Activated B cell treated with CpG ODN at 0.5 μM for 24 hours (primary cell): ENCODE measurements around the gene INO80. TPM values are rescaled to one million over a fixed set of nuclear protein-coding genes. Genes with fewer than 3 reads are reported as not detected.

ENCODE experiments used
- ATAC-seq: fragments of 200-7000 bp; cut with Tn5 transposase; one replicate; pipeline ENCODE4 v1.10.0; 2021; ENCODE audit warnings: low read depth, mild to moderate bottlenecking, moderate library complexity
- CTCF ChIA-PET: fragments of 350-600 bp; sonication (Branson Sonifier 250); formaldehyde crosslinking; loops from one replicate; lab custom pipeline; 2021; ENCODE audit warnings: antibody characterized with exemption; lab: Charles Lee
- POLR2A ChIA-PET: fragments of 350-600 bp; sonication (Branson Sonifier 250); formaldehyde crosslinking; loops from one replicate; lab custom pipeline; 2021; ENCODE audit warnings: antibody characterized with exemption; lab: Charles Lee
- DNase-seq: peaks from one replicate; pipeline ENCODE4 v3.0.0; 2022
- H3K27ac Mint-ChIP-seq: one replicate; pipeline ENCODE4 v1.8.0; 2020; ENCODE audit warnings: mixed read lengths
- H3K27me3 Mint-ChIP-seq: one replicate; pipeline ENCODE4 v1.8.0; 2021; ENCODE audit warnings: mixed read lengths
- H3K36me3 Mint-ChIP-seq: one replicate; pipeline ENCODE4 v1.8.0; 2021; ENCODE audit warnings: low read depth, mixed read lengths
- H3K4me1 Mint-ChIP-seq: one replicate; pipeline ENCODE4 v1.8.0; 2021; ENCODE audit warnings: mixed read lengths
- H3K4me3 Mint-ChIP-seq: one replicate; pipeline ENCODE4 v1.8.0; 2020; ENCODE audit warnings: mild to moderate bottlenecking, mixed read lengths
- H3K9me3 Mint-ChIP-seq: one replicate; pipeline ENCODE4 v1.8.0; 2020; ENCODE audit warnings: mixed read lengths
- intact Hi-C: fragments of 100-400 bp; cut with micrococcal nuclease; formaldehyde crosslinking; loops from one replicate; pipeline ENCODE4 v1.15.1; 2024
- total RNA-seq: library from RNA; stranded (reverse); gene quantifications from 2 replicates; pipeline ENCODE4 v1.2.3, GENCODE V29; 2022
- TF ChIP-seq, protein P1 (sequence below): fragments of 200-600 bp; IDR thresholded peaks from one replicate; pipeline ENCODE4 v1.8.0; 2022; ENCODE audit warnings: antibody characterized with exemption, mild to moderate bottlenecking

INO80 gene
- total RNA-seq, 1 donor from 2014 or later, result 38.8 TPM

DNA sequence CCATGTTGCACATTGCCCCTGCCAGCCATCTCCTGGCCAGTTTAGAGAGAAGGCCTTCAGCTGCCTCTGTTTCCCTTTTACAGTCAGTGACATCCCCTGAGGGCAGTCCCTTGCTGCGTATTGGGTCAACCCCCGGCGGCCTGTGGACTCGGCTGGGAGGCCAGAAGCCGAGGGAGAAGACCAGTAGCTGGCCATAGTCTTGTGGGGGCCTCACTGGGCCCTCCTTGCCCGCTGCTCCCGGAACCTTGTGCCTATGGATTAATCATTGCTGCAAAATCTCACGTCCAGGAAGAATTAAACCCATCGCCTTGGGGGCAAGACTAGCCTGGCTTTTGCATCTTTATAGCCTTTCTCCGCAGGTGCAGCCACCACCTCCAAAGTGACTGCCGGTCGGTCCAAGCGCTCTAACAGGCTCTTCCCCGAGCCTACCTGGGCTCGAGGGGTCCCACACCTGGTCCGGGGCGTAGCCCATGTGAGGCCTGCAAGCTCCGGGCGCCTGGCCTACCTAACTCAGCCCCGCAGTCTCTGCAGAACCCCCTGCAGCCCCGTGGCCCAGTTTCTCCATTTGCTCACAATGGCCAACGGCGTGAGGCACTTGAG, 163.7 kb downstream of the INO80 start:
- DNase-seq, result no peak
- POLR2A ChIA-PET, result interaction anchor here (0.6 to 3.7 kb wide), 18 partner anchors 10 to 1538 kb away, joined by 3 to 78 read pairs (median 5); partner anchors contain the start of genes CHP1, DLL4, EXD1 and INO80

DNA sequence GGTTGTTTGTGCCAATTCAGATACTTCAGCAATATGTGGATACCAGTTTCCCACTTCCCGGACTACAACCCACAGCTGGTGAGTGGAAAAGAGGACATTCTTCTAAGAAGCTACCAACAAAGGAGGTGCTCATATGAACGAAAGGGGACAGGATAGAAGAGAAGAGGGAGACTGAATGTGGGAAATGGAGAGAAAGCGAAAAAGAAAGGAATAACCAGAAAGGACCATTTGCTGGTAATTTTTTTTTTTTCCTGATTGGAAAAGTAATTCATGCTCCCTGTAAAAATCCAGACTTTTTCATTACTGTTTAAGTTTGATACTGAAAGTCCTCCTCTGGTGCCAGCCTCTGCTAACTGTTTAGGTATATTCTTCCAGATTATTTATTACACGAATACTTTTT, 164.3 kb downstream of the INO80 start:
- intact Hi-C loops, result loop anchor here (2.0 to 5.0 kb wide), 4 partner anchors 23 to 359 kb away; partner anchors contain the start of genes DLL4, INO80 and KNL1
- DNase-seq (no peak), ATAC-seq (no peak)
- H3K9me3 Mint-ChIP-seq, result no peaks in the 10 kb centered on the region
- peak overlapping the region; percentile 50 for H3K27ac Mint-ChIP-seq
- CTCF ChIA-PET, result interaction anchor here (1.3 to 1.5 kb wide), 2 partner anchors 10 to 45 kb away, joined by 4 to 5 read pairs; no protein-coding TSS in a partner anchor
- TF ChIP-seq, protein P1, sequence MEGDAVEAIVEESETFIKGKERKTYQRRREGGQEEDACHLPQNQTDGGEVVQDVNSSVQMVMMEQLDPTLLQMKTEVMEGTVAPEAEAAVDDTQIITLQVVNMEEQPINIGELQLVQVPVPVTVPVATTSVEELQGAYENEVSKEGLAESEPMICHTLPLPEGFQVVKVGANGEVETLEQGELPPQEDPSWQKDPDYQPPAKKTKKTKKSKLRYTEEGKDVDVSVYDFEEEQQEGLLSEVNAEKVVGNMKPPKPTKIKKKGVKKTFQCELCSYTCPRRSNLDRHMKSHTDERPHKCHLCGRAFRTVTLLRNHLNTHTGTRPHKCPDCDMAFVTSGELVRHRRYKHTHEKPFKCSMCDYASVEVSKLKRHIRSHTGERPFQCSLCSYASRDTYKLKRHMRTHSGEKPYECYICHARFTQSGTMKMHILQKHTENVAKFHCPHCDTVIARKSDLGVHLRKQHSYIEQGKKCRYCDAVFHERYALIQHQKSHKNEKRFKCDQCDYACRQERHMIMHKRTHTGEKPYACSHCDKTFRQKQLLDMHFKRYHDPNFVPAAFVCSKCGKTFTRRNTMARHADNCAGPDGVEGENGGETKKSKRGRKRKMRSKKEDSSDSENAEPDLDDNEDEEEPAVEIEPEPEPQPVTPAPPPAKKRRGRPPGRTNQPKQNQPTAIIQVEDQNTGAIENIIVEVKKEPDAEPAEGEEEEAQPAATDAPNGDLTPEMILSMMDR, result no peak
- peaks cover 23% of the 10 kb centered on the region for H3K4me1 Mint-ChIP-seq
- H3K36me3 Mint-ChIP-seq, result peaks cover 31% of the 10 kb centered on the region
- H3K27me3 Mint-ChIP-seq, result peaks cover 10% of the 10 kb centered on the region
- H3K4me3 Mint-ChIP-seq, result peak overlapping the region; percentile 93
- POLR2A ChIA-PET, result interaction anchor here (0.6 to 3.7 kb wide), 5 partner anchors 10 to 709 kb away, joined by 3 to 78 read pairs (median 4); partner anchors contain the start of gene MGA

More for the DNA sequence above, 163.7 kb downstream of the INO80 start:
- intact Hi-C loops, result loop anchor here (2.0 to 5.0 kb wide), 4 partner anchors 24 to 360 kb away; partner anchors contain the start of genes DLL4, INO80 and KNL1
- H3K4me3 Mint-ChIP-seq, result peak overlapping the region; percentile 93
- H3K27ac Mint-ChIP-seq, result peak overlapping the region; percentile 92
- peaks cover 8% of the 10 kb centered on the region for H3K27me3 Mint-ChIP-seq
- H3K9me3 Mint-ChIP-seq, result no peaks in the 10 kb centered on the region
- TF ChIP-seq, protein P1, result no peak
- H3K4me1 Mint-ChIP-seq, result peaks cover 23% of the 10 kb centered on the region
- peaks cover 31% of the 10 kb centered on the region for H3K36me3 Mint-ChIP-seq
- ATAC-seq, result no peak
- CTCF ChIA-PET, result interaction anchor here (1.0 to 2.5 kb wide), 5 partner anchors 11 to 47 kb away, joined by 3 to 20 read pairs (median 4); no protein-coding TSS in a partner anchor

DNA sequence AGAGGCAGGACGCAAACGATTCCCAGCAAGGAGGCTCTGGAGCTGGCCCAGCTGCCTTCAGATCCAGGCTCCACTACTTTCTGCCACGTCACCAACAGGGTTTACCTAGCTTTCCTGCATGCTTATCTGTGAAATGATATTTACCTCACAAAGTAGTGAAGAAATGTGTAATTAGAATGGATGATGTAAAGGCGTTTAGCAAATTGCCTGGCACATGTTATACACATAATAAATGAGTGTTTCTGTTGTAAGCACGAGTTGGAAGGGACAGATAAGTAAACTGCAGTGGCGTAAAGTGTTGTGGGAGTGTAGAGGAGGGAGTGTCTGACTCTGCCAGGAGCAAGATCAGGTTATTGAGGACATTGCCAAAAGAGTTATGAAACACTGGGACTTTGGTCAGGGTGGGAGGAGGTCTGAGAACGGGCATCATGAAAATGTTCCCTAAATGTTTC, 166.3 kb downstream of the INO80 start:
- TF ChIP-seq, protein P1, result no peak
- intact Hi-C loops, result loop anchor here (5.0 kb wide), 2 partner anchors 102 to 357 kb away; partner anchors contain the start of gene KNL1
- ATAC-seq (no peak), DNase-seq (no peak)
- Mint-ChIP-seq H3K4me3 (no peak overlapping the region), H3K36me3 (peaks cover 13% of the 10 kb centered on the region), H3K4me1 (peaks cover 26% of the 10 kb centered on the region), H3K27me3 (peaks cover 14% of the 10 kb centered on the region), H3K27ac (no peak overlapping the region), H3K9me3 (no peaks in the 10 kb centered on the region)
- CTCF ChIA-PET, result no interaction called here
- POLR2A ChIA-PET, result no interaction called here

DNA sequence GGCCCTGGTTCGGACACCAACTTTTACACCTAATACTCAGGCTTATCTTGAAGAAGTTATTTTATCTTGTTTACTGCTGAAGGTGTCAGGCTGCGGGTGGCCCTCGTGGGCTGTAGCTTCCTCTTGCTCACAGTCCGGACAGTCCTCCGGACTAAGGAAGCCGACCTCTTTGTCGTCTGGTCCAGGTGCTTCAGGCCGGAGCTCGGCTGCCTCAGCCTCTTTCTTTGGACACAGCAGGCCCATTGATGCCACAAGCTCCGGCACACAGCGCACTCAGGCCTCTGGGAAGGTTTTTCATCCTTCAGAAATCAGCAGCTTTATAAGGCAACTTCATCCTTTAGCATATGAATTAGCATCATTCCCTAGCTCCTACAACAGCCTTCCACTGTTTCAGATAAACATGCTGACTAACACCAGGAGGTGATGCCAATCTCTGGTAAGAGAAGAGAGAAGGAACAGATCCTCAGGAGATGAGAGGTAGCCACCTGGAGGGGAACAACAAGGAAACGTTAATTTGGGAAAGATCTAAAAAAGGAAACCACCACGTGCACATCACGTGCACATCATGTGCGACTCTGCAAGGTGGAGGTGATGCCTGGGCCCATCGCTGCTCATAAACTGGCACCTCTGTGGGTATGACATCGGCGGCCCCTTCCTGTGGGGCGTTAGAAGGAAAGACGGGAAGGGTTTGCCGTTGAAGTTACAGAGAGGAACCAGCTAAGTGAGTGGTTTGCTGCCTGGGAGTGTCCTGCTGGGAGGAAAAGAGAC, 167.2 kb downstream of the INO80 start:
- intact Hi-C loops, result no loop called here
- H3K27me3 Mint-ChIP-seq, result peaks cover 14% of the 10 kb centered on the region

More for the DNA sequence above, 167.2 kb downstream of the INO80 start:
- H3K36me3 Mint-ChIP-seq, result peaks cover 4% of the 10 kb centered on the region
- no peaks in the 10 kb centered on the region for H3K9me3 Mint-ChIP-seq
- DNase-seq (no peak), ATAC-seq (no peak)
- no peak overlapping the region for H3K4me3 Mint-ChIP-seq
- TF ChIP-seq, protein P1, result no peak
- peaks cover 19% of the 10 kb centered on the region for H3K4me1 Mint-ChIP-seq
- no peak overlapping the region for H3K27ac Mint-ChIP-seq
- ChIA-PET POLR2A (no interaction called here), CTCF (no interaction called here)
